Loucy (cell line): ENCODE data around the gene JPH3.

Source experiments
- H2AFZ ChIP-seq: fragments of 200-600 bp; sonication (generic); 2 replicates; pipeline ENCODE4 v1.6.0; 2016; ENCODE audit warnings: antibody characterized with exemption, mild to moderate bottlenecking, low read length, moderate library complexity
- H3F3A ChIP-seq: fragments of 200-600 bp; 2 replicates; pipeline ENCODE4 v1.6.0; 2016; ENCODE audit warnings: antibody characterized with exemption, low read depth, mild to moderate bottlenecking
- H3K27me3 ChIP-seq: fragments of 200-600 bp; sonication (generic); 2 replicates; pipeline ENCODE4 v1.6.1; 2014; ENCODE audit warnings: low read length, mild to moderate bottlenecking; ENCODE audit not compliant: insufficient read depth, poor library complexity, severe bottlenecking
- H3K36me3 ChIP-seq: fragments of 200-600 bp; sonication (generic); 2 replicates; pipeline ENCODE4 v1.6.1; 2016; ENCODE audit warnings: low read length; ENCODE audit not compliant: insufficient read depth
- H3K4me1 ChIP-seq: fragments of 200-600 bp; sonication (generic); 2 replicates; pipeline ENCODE4 v1.5.1; 2014; ENCODE audit warnings: low read length, mild to moderate bottlenecking; ENCODE audit not compliant: insufficient read depth, poor library complexity, severe bottlenecking
- H3K4me2 ChIP-seq: fragments of 200-600 bp; sonication (generic); 2 replicates; pipeline ENCODE4 v1.6.0; 2014; ENCODE audit warnings: antibody characterized with exemption, low read length, low read depth, mild to moderate bottlenecking; ENCODE audit not compliant: poor library complexity, severe bottlenecking
- H3K4me3 ChIP-seq: fragments of 200-600 bp; sonication (generic); 2 replicates; pipeline ENCODE4 v1.5.1; 2014; ENCODE audit warnings: low read length, mild to moderate bottlenecking, mixed read lengths; ENCODE audit not compliant: poor library complexity, severe bottlenecking
- H3K79me2 ChIP-seq: fragments of 200-600 bp; sonication (generic); 2 replicates; pipeline ENCODE4 v1.6.1; 2014; ENCODE audit warnings: low read length; ENCODE audit not compliant: insufficient read depth
- H3K9ac ChIP-seq: fragments of 200-600 bp; sonication (generic); 2 replicates; pipeline ENCODE4 v1.6.0; 2014; ENCODE audit warnings: mild to moderate bottlenecking, low read depth, low read length, moderate library complexity; ENCODE audit not compliant: poor library complexity, severe bottlenecking
- H3K9me2 ChIP-seq: fragments of 200-600 bp; sonication (generic); replicated peaks from 2 replicates; pipeline ENCODE4 v1.6.1; 2016; ENCODE audit warnings: low read depth, low read length, mixed read lengths
- H3K9me3 ChIP-seq: fragments of 200-600 bp; sonication (generic); 2 replicates; pipeline ENCODE4 v1.6.1; 2014; ENCODE audit warnings: mild to moderate bottlenecking, antibody characterized with exemption, low read length, low read depth; ENCODE audit not compliant: insufficient read depth
- H4K20me1 ChIP-seq: fragments of 200-600 bp; sonication (generic); 2 replicates; pipeline ENCODE4 v1.6.0; 2014; ENCODE audit warnings: antibody characterized with exemption, low read length, mild to moderate bottlenecking; ENCODE audit not compliant: insufficient read depth, poor library complexity, severe bottlenecking
- CTCF ChIP-seq: fragments of 200-600 bp; sonication (generic); conservative IDR thresholded peaks from 2 replicates; pipeline ENCODE4 v1.5.1; 2014; ENCODE audit warnings: mild to moderate bottlenecking, antibody characterized with exemption, low read length
- EZH2phosphoT487 ChIP-seq: fragments of 200-600 bp; IDR thresholded peaks from 2 replicates; pipeline ENCODE4 v1.6.1; 2018; ENCODE audit warnings: antibody characterized with exemption, mild to moderate bottlenecking, moderate library complexity, borderline replicate concordance

Gene JPH3

GRCh38 chr16:87707714-87708580 lies 105.6 kb downstream of the JPH3 start:
- TF ChIP-seq EZH2phosphoT487 = no peak
- no peak for TF ChIP-seq CTCF
- Histone ChIP-seq H3K4me2 (no peak overlapping the region), H3K79me2 (no peaks in the 10 kb centered on the region)

GRCh38 chr16:87708881-87709638 lies 106.8 kb downstream of the JPH3 start:
- no peak overlapping the region for H2AFZ ChIP-seq
- peaks cover 6% of the 10 kb centered on the region; the same call in 1 of the 2 replicates for H3K36me3 ChIP-seq
- H3K79me2 ChIP-seq = no peaks in the 10 kb centered on the region
- TF ChIP-seq EZH2phosphoT487 = no peak
- no peak for TF ChIP-seq CTCF
- H3K4me3 ChIP-seq = no peak overlapping the region
- no peak overlapping the region for H3K9ac ChIP-seq
- no peaks in the 10 kb centered on the region for H3K27me3 ChIP-seq
- H4K20me1 ChIP-seq = no peaks in the 10 kb centered on the region
- no peaks in the 10 kb centered on the region for H3K9me3 ChIP-seq
- no peaks in the 10 kb centered on the region for H3K9me2 ChIP-seq
- H3K4me2 ChIP-seq = no peak overlapping the region
- H3F3A ChIP-seq = no peaks in the 10 kb centered on the region
- no peaks in the 10 kb centered on the region for H3K4me1 ChIP-seq

More at GRCh38 chr16:87707714-87708580, 105.6 kb downstream of the JPH3 start:
- H3K36me3 ChIP-seq = peaks cover 6% of the 10 kb centered on the region; the same call in 1 of the 2 replicates
- H3F3A ChIP-seq = no peaks in the 10 kb centered on the region
- H2AFZ ChIP-seq = no peak overlapping the region
- no peaks in the 10 kb centered on the region for H3K9me2 ChIP-seq
- no peak overlapping the region for H3K9ac ChIP-seq
- no peaks in the 10 kb centered on the region for H3K4me1 ChIP-seq
- H4K20me1 ChIP-seq = no peaks in the 10 kb centered on the region
- no peak overlapping the region for H3K4me3 ChIP-seq
- no peaks in the 10 kb centered on the region for H3K27me3 ChIP-seq
- H3K9me3 ChIP-seq = no peaks in the 10 kb centered on the region

GRCh38 chr16:87709677-87710076 lies 107.4 kb downstream of the JPH3 start:
- Histone ChIP-seq H3K4me2 (no peak overlapping the region), H3K9me3 (no peaks in the 10 kb centered on the region), H2AFZ (no peak overlapping the region), H3F3A (no peaks in the 10 kb centered on the region), H3K27me3 (no peaks in the 10 kb centered on the region), H3K9ac (no peak overlapping the region), H3K4me1 (no peaks in the 10 kb centered on the region), H3K4me3 (no peak overlapping the region), H3K9me2 (no peaks in the 10 kb centered on the region), H3K79me2 (no peaks in the 10 kb centered on the region), H3K36me3 (peaks cover 6% of the 10 kb centered on the region; the same call in 1 of the 2 replicates), H4K20me1 (no peaks in the 10 kb centered on the region)
- TF ChIP-seq EZH2phosphoT487 = no peak
- no peak for TF ChIP-seq CTCF
